CD4-positive, CD25-positive, alpha-beta regulatory T cell (primary cell): ENCODE measurements around the gene TJP3. TPM values are rescaled to one million over a fixed set of nuclear protein-coding genes. Genes with fewer than 3 reads are reported as not detected.
"Not testable (repeated sequence)": the region's sequence is repeated elsewhere in the genome, so short reads cannot be mapped to it uniquely, and the experiment has no call there.

Experiments used
- ATAC-seq, 2 donors: fragments of 150-1000 bp; cut with Tn5 transposase; one replicate each; pipeline ENCODE4 v1.10.0; 2021; ENCODE audit warnings: low read depth in 2 of 2, moderate number of reproducible peaks in 2 of 2, moderate library complexity in 1 of 2
- DNase-seq, 3 donors: peaks; one replicate each; pipeline versions ENCODE4 v3.0.0 to v3.0.0-alpha.2; 2012 to 2022; ENCODE audit warnings: mixed read lengths in 1 of 3
- H3K27ac ChIP-seq: one replicate; pipeline ENCODE4 v1.7.0; 2013; ENCODE audit warnings: mild to moderate bottlenecking, low read length; ENCODE audit not compliant: insufficient read depth, poor library complexity, severe bottlenecking
- H3K27me3 ChIP-seq: one replicate; pipeline ENCODE4 v1.7.0; 2013; ENCODE audit warnings: low read length; ENCODE audit not compliant: control insufficient read depth, insufficient read depth
- H3K36me3 ChIP-seq: one replicate; pipeline ENCODE4 v1.7.0; 2013; ENCODE audit warnings: mild to moderate bottlenecking, low read length, moderate library complexity; ENCODE audit not compliant: control insufficient read depth, insufficient read depth
- H3K4me1 ChIP-seq: 2 replicates; pipeline ENCODE4 v1.7.0; 2013; ENCODE audit warnings: mild to moderate bottlenecking, low read length; ENCODE audit not compliant: insufficient read depth, control insufficient read depth, poor library complexity, severe bottlenecking
- H3K4me3 ChIP-seq: one replicate; pipeline ENCODE4 v1.7.0; 2013; ENCODE audit warnings: low read depth, mild to moderate bottlenecking, low read length, moderate library complexity
- H3K9me3 ChIP-seq, 2 experiments: 1 replicate in 1 of 2; 2 replicates in 1 of 2; pipeline ENCODE4 v1.7.0; 2013; ENCODE audit warnings: low read length in 2 of 2, mild to moderate bottlenecking in 1 of 2, moderate library complexity in 1 of 2; ENCODE audit not compliant: control insufficient read depth in 2 of 2
- H3K27ac Mint-ChIP-seq, 3 donors: one replicate each; pipeline ENCODE4 v1.8.0; 2020 to 2022; ENCODE audit warnings: mild to moderate bottlenecking in 3 of 3, mixed read lengths in 3 of 3, moderate library complexity in 2 of 3
- H3K27me3 Mint-ChIP-seq: one replicate; pipeline ENCODE4 v1.8.0; 2022; ENCODE audit warnings: mild to moderate bottlenecking, mixed read lengths
- H3K36me3 Mint-ChIP-seq: one replicate; pipeline ENCODE4 v1.8.0; 2020; ENCODE audit warnings: mixed read lengths
- H3K4me1 Mint-ChIP-seq, 4 donors: one replicate each; pipeline ENCODE4 v1.8.0; 2020 to 2022; ENCODE audit warnings: mixed read lengths in 4 of 4, mild to moderate bottlenecking in 1 of 4
- H3K4me3 Mint-ChIP-seq, 4 donors: one replicate each; pipeline ENCODE4 v1.8.0; 2020 to 2022; ENCODE audit warnings: mild to moderate bottlenecking in 4 of 4, mixed read lengths in 4 of 4, moderate library complexity in 3 of 4
- H3K9me3 Mint-ChIP-seq, 7 donors: one replicate each; pipeline ENCODE4 v1.8.0; 2020 to 2022; ENCODE audit warnings: mixed read lengths in 7 of 7, mild to moderate bottlenecking in 3 of 7, moderate library complexity in 2 of 7
- polyA plus RNA-seq, 4 donors: library from polyadenylated mRNA; unstranded; fragments of 300-500 nt; fragmentation: Illumina TruSeq; gene quantifications; one replicate each; pipeline ENCODE4 v1.2.3, GENCODE V29; 2021
- total RNA-seq: library from RNA; stranded (reverse); gene quantifications from one replicate; pipeline ENCODE4 v1.2.3, GENCODE V29; 2022

TJP3 gene
- total and polyA plus RNA-seq, 5 donors from 2014 or later = 20.6 to 34.4 (median 28.6) TPM

DNA sequence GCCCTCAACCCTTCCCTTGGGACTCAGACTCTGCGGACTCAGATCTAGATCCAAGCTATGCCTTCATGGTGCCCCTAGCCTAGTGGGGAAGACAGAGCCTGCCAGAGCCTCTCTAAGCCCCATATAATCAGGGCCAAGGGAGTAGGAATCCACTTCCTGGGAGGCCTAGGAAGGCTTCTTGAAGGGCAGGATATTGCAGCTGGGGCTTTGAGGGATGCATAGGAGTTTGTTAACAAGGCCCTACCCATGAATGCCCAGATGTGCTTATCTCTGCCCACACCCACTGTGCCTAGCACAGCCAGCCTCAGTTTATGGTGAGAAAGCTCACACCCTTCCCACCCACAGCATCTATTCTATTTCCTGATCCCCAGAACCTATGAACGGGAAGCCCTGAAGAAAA is 42.0 kb downstream of the TJP3 start:
- Mint-ChIP-seq H3K4me3 (no peak overlapping the region), H3K27me3 (no peaks in the 10 kb centered on the region), H3K9me3 (no peaks in the 10 kb centered on the region), H3K27ac (no peak overlapping the region), H3K36me3 (peaks cover 22% of the 10 kb centered on the region), H3K4me1 (peaks cover 0 to 18% (median 7%) of the 10 kb centered on the region in 4 donors)
- Histone ChIP-seq H3K4me3 (no peak overlapping the region), H3K36me3 (peaks cover 34% of the 10 kb centered on the region), H3K4me1 (no peaks in the 10 kb centered on the region), H3K27me3 (no peaks in the 10 kb centered on the region), H3K9me3 (no peaks in the 10 kb centered on the region), H3K27ac (no peak overlapping the region)
- no peak for DNase-seq
- no peak for ATAC-seq

DNA sequence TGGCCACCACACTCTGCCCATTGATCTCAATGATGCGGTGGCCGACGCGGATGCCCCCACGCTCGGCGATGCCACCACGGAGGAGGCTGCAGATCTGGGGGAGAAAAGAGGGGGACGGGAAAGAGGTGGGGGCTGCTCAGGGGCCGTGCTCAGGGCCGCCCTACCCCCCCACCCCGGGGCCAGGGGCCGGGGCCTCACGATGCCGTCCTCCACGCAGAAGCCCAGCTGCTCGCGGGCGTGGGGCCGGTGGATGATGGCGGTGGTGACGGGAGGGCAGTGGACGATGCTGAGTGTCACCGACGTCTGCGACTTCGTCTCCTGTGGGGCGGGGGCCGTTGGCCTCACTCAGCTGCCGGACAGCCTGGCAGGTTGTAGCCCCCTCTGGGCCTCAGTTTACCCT is 43.1 kb downstream of the TJP3 start:
- Mint-ChIP-seq H3K4me1 (peaks cover 0 to 25% (median 12%) of the 10 kb centered on the region in 4 donors), H3K9me3 (no peaks in the 10 kb centered on the region), H3K36me3 (peaks cover 27% of the 10 kb centered on the region), H3K4me3 (no peak overlapping the region), H3K27me3 (no peaks in the 10 kb centered on the region), H3K27ac (no peak overlapping the region)
- Histone ChIP-seq H3K4me1 (no peaks in the 10 kb centered on the region), H3K27ac (no peak overlapping the region), H3K36me3 (peaks cover 34% of the 10 kb centered on the region), H3K9me3 (no peaks in the 10 kb centered on the region), H3K27me3 (no peaks in the 10 kb centered on the region), H3K4me3 (no peak overlapping the region)
- no peak for DNase-seq
- no peak for ATAC-seq

DNA sequence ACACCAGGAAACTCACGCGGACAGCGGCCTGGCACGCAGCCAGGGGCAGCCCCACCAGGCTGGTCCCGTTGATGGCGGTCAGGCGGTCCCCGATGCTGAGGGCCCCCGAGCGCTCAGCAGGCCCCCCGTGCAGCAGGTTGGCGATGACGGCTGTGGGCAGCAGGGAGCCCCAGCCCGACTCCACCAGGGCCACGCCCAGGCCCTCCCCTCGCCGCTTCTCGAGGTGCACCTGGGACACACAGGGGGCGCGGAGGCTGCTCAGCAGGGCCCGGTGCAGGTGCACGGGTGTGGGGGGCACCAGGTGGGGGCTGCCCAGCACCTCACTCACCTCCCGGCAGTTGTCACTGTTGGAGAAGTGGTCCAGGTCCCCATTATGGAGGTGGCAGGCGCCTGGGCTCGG is 44.3 kb downstream of the TJP3 start:
- Mint-ChIP-seq H3K36me3 (peaks cover 27% of the 10 kb centered on the region), H3K27ac (no peak overlapping the region), H3K4me3 (no peak overlapping the region), H3K27me3 (no peaks in the 10 kb centered on the region), H3K4me1 (peaks cover 0 to 31% (median 19%) of the 10 kb centered on the region in 4 donors), H3K9me3 (no peaks in the 10 kb centered on the region)
- Histone ChIP-seq H3K27ac (no peak overlapping the region), H3K9me3 (no peaks in the 10 kb centered on the region), H3K4me3 (no peak overlapping the region), H3K4me1 (peaks cover 4% of the 10 kb centered on the region), H3K27me3 (no peaks in the 10 kb centered on the region), H3K36me3 (peaks cover 39% of the 10 kb centered on the region)
- DNase-seq (no peak), ATAC-seq (no peak)

DNA sequence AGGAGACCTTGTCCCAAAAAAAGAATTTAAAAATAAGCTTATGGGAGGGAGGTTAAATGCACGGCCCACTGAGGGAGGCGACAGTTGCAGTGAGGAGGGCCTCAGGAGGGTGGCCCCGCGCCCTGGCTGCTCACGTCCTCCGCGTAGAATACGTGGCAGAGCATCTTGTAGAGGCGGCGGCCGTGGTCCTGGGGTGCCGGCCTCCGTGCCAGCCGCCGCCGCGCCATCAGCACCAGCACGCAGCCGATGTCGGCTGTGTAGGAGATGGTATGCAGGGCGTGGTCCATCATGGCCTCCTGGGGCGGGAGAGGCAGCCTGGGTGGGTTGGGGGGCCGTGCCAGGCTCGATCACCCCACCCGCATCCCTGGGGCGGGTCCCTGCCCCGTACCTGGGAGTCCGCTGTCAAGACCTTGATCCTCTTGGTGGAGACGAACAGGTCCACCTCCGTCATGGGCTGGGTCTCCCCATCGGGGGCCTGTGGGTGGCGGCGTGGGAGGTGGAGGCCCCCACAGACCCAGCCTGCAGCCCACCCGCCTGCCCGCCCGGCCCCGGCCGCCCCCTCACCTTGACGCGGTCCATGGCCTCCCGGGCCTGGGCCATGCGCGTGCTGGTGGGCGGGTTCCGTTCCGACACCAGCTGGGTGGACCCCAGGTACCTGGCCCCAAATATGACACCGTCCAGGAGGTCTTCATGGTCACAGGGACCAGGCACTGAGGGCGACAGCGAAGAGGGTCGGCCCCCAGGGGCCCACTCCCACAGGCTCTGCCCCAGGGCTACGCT is 45.6 kb downstream of the TJP3 start:
- Mint-ChIP-seq H3K9me3 (no peaks in the 10 kb centered on the region), H3K4me3 (peak overlapping the region in 1 of 4 donors; percentile 75), H3K27me3 (no peaks in the 10 kb centered on the region), H3K4me1 (peaks cover 0 to 40% (median 22%) of the 10 kb centered on the region in 4 donors), H3K27ac (no peak overlapping the region), H3K36me3 (peaks cover 27% of the 10 kb centered on the region)
- DNase-seq = no peak
- no peak for ATAC-seq
- no peak overlapping the region for H3K4me3 ChIP-seq
- no peaks in the 10 kb centered on the region for H3K27me3 ChIP-seq
- no peaks in the 10 kb centered on the region for H3K9me3 ChIP-seq
- peaks cover 4% of the 10 kb centered on the region for H3K4me1 ChIP-seq
- H3K36me3 ChIP-seq = peaks cover 47% of the 10 kb centered on the region
- no peak overlapping the region for H3K27ac ChIP-seq

DNA sequence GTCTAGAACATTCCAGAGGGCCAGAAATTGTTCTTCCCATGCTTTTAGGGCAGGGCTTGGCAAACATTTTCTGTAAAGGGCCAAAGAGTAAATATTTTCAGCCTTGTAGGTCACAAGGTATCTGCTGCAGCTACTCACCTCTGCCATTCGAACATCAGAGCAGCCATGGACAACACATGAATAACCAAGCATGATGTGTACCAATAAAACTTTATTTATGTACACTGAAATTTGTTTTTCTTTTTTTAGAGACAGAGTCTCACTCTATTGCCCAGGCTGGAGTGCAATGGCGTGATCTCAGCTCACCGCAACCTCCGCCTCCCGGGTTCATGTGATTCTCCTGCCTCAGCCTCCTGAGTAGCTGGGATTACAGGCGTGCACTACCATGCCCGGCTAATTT is 49.5 kb downstream of the TJP3 start:
- H3K27ac ChIP-seq, H3K27me3 Mint-ChIP-seq, H3K36me3 Mint-ChIP-seq, H3K4me3 ChIP-seq, H3K9me3 Mint-ChIP-seq, H3K9me3 ChIP-seq, H3K27me3 ChIP-seq, ATAC-seq, H3K27ac Mint-ChIP-seq, DNase-seq: not testable (repeated sequence)
- H3K4me1 ChIP-seq = peaks cover 27% of the 10 kb centered on the region
- H3K36me3 ChIP-seq = peaks cover 19% of the 10 kb centered on the region
- H3K4me1 Mint-ChIP-seq = peaks cover 5 to 76% (median 36%) of the 10 kb centered on the region in 4 donors
- peak overlapping the region; percentile 21 to 53 (median 40) for H3K4me3 Mint-ChIP-seq

DNA sequence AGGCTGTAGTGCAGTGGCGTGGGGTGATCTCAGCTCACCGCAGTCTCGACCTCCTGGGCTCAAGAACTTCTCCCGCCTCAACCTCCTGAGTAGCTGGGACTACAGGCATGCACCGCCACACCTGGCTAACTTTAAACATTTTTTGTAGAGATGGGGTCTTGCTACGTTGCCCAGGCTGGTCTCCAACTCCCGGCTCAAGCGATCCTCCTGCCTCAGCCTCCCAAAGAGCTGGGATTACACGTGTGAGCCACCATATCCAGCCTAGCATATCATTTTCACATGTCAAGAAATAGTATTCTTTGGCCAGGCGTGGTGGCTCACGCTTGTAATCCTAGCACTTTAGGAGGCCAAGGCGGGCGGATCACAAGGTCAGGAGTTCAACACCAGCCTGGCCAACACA is 50.1 kb downstream of the TJP3 start:
- DNase-seq, H3K9me3 Mint-ChIP-seq, H3K27me3 Mint-ChIP-seq, H3K9me3 ChIP-seq, ATAC-seq, H3K27me3 ChIP-seq, H3K4me3 ChIP-seq, H3K27ac ChIP-seq: not testable (repeated sequence)
- Mint-ChIP-seq H3K27ac (peak overlapping the region in 1 of 3 donors; percentile 56), H3K4me3 (peak overlapping the region in 3 of 4 donors; percentile 10 to 55 (median 53)), H3K36me3 (peaks cover 14% of the 10 kb centered on the region), H3K4me1 (peaks cover 5 to 82% (median 39%) of the 10 kb centered on the region in 4 donors)
- peaks cover 17% of the 10 kb centered on the region for H3K36me3 ChIP-seq
- H3K4me1 ChIP-seq = peaks cover 31% of the 10 kb centered on the region

DNA sequence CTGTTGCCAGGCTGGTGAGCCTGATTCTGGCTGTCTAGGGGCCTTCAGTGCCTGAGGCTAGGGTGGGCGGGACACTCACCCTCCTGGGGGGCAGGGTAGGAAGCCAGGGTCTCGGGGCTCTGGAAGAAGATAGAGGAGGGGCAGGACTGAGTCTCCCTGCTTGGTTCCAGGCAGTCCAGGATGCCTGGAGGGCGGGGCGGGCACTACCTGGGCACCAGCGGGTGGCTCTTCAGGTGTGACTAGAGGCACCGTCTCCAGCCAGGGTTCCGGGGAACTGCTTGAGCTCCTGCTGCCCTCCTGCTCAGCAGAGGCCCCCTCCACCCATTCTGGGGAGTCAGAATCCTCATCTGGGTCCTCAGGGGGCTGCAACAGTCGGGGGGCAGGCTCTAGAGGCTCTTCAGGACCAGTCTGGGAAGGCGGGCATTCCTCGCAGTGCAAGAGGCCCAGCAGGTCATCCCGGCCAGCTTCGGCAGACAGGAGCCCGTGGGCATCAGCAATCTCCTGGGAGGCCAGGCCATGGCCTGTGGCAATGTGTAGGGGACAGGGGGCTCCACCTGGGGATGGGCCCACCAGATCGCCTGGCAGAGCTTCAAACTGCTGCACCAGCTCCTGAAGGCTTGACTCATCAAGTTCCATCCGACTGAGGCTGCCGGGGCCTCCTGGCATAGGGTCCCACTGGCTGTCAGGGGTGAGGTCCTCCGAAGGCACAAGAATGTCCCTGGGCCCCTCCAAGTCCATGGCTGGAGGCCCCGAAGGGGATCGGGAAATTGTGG is 51.5 kb downstream of the TJP3 start:
- Histone ChIP-seq H3K27ac (peak overlapping the region; percentile 100), H3K4me1 (peaks cover 34% of the 10 kb centered on the region), H3K36me3 (peaks cover 12% of the 10 kb centered on the region), H3K9me3 (no peaks in the 10 kb centered on the region), H3K4me3 (no peak overlapping the region), H3K27me3 (no peaks in the 10 kb centered on the region)
- Mint-ChIP-seq H3K27me3 (peaks cover 7% of the 10 kb centered on the region), H3K27ac (no peak overlapping the region), H3K9me3 (peaks cover 0 to 2% (median 0%) of the 10 kb centered on the region in 7 donors), H3K4me3 (peak overlapping the region; percentile 94 to 98 (median 98)), H3K36me3 (peaks cover 14% of the 10 kb centered on the region), H3K4me1 (peaks cover 5 to 81% (median 35%) of the 10 kb centered on the region in 4 donors)
- DNase-seq = no peak
- no peak for ATAC-seq
